GM19463 (cell line): ENCODE results near the gene DAAM2.

Experiments
- ATAC-seq: cut with Tn5 transposase; IDR thresholded peaks from one replicate; pipeline ENCODE4 v1.9.1; 2021; ENCODE audit warnings: mild to moderate bottlenecking, moderate library complexity; ENCODE audit not compliant: unreplicated experiment

The DAAM2 gene

GRCh38 chr6:39786649-39787048 lies 5.5 kb upstream of the DAAM2 start:
- ATAC-seq = no peak

- no peak for ATAC-seq
Measured at GRCh38 chr6:39787322-39787721, 4.9 kb upstream of the DAAM2 start.

- ATAC-seq = no peak
Measured at GRCh38 chr6:39790772-39791171, 1.4 kb upstream of the DAAM2 start.

- ATAC-seq = no peak
Measured at GRCh38 chr6:39791311-39791710, 865 bp upstream of the DAAM2 start.

- no peak for ATAC-seq
Measured at GRCh38 chr6:39792540-39793450, 619 bp downstream of the DAAM2 start.

- ATAC-seq = no peak
Measured at GRCh38 chr6:39793516-39793915, 1.3 kb downstream of the DAAM2 start.

GRCh38 chr6:39794231-39794630 lies 2.1 kb downstream of the DAAM2 start:
- no peak for ATAC-seq

GRCh38 chr6:39797751-39798150 lies 5.6 kb downstream of the DAAM2 start:
- no peak for ATAC-seq

- ATAC-seq = no peak
Measured at GRCh38 chr6:39800034-39801032, 8.2 kb downstream of the DAAM2 start.

GRCh38 chr6:39801456-39802251 lies 9.5 kb downstream of the DAAM2 start:
- ATAC-seq = no peak

- ATAC-seq = no peak
Measured at GRCh38 chr6:39803872-39804271, 11.7 kb downstream of the DAAM2 start.

GRCh38 chr6:39804466-39805065 lies 12.4 kb downstream of the DAAM2 start:
- ATAC-seq = no peak

GRCh38 chr6:39806278-39806677 lies 14.1 kb downstream of the DAAM2 start:
- no peak for ATAC-seq

GRCh38 chr6:39808346-39808745 lies 16.2 kb downstream of the DAAM2 start:
- ATAC-seq = no peak

GRCh38 chr6:39808964-39809363 lies 16.8 kb downstream of the DAAM2 start:
- ATAC-seq = no peak

- no peak for ATAC-seq
Measured at GRCh38 chr6:39811835-39812345, 19.7 kb downstream of the DAAM2 start.

- ATAC-seq = no peak
Measured at GRCh38 chr6:39812496-39812852, 20.3 kb downstream of the DAAM2 start.

- peak; percentile 85 for ATAC-seq
Measured at GRCh38 chr6:39812853-39813533, 20.8 kb downstream of the DAAM2 start.

GRCh38 chr6:39814236-39814635 lies 22.1 kb downstream of the DAAM2 start:
- ATAC-seq = no peak

- no peak for ATAC-seq
Measured at GRCh38 chr6:39815356-39815755, 23.2 kb downstream of the DAAM2 start.
